K562 (cell line): ENCODE data around the gene FBXO17. TPM values are rescaled to one million over a fixed set of nuclear protein-coding genes. Genes with fewer than 3 reads are reported as not detected.

Source experiments
- BACH1 ChIP-seq: fragments of 200-800 bp; sonication (Bioruptor generic); IDR thresholded peaks from 2 replicates; pipeline ENCODE4 v1.6.1; 2016; ENCODE audit warnings: missing genetic modification characterization, missing compliant biosample characterization
- CBX5 ChIP-seq: IDR thresholded peaks from 2 replicates; pipeline ENCODE4 v1.6.1; 2014; ENCODE audit warnings: low read depth, borderline replicate concordance
- ELK3 ChIP-seq: fragments of 450-650 bp; formaldehyde crosslinking; IDR thresholded peaks from 2 replicates; pipeline ENCODE4 v1.4.0; 2020; ENCODE audit warnings: mild to moderate bottlenecking
- EZH2 ChIP-seq: IDR thresholded peaks from 2 replicates; pipeline ENCODE4 v1.6.1; 2012; ENCODE audit warnings: low read depth, mild to moderate bottlenecking, inconsistent platforms, low read length, borderline replicate concordance
- GABPA ChIP-seq: fragments of 200-800 bp; sonication (Bioruptor generic); conservative IDR thresholded peaks from 2 replicates; pipeline ENCODE4 v1.6.1; 2016; ENCODE audit warnings: low read depth, missing genetic modification characterization, missing compliant biosample characterization
- MBD1 ChIP-seq: fragments of 250-450 bp; sonication (Bioruptor Pico); IDR thresholded peaks from 2 replicates; pipeline ENCODE4 v1.8.0; 2022; ENCODE audit warnings: inconsistent platforms
- MTA3 ChIP-seq: fragments of 450-650 bp; formaldehyde crosslinking; IDR thresholded peaks from 2 replicates; pipeline ENCODE4 v1.6.1; 2017; ENCODE audit warnings: mild to moderate bottlenecking, borderline replicate concordance
- NR2C2 ChIP-seq, 2 experiments: fragments of 200-800 bp in 1 of 2; sonication (Bioruptor generic) in 1 of 2; sonication (generic) in 1 of 2; formaldehyde crosslinking in 1 of 2; IDR thresholded peaks; 2 replicates each; pipeline versions ENCODE4 v1.6.1 to v1.8.0; 2016 to 2022; ENCODE audit warnings: mild to moderate bottlenecking in 1 of 2, missing compliant biosample characterization in 1 of 2, missing genetic modification characterization in 1 of 2, missing genetic modification reagents in 1 of 2
- PHTF2 ChIP-seq: fragments of 250-450 bp; sonication (Bioruptor Pico); IDR thresholded peaks from 2 replicates; pipeline ENCODE4 v1.5.0; 2021; ENCODE audit warnings: mild to moderate bottlenecking
- RB1 ChIP-seq: fragments of 450-650 bp; IDR thresholded peaks from 2 replicates; pipeline ENCODE4 v1.6.1; 2017; ENCODE audit warnings: low read depth, mild to moderate bottlenecking
- RHOXF2B ChIP-seq: fragments of 250-450 bp; sonication (Bioruptor Pico); conservative IDR thresholded peaks from 2 replicates; pipeline ENCODE4 v1.5.1; 2021
- SRSF3 ChIP-seq: fragments of 200-400 bp; formaldehyde crosslinking; IDR thresholded peaks from 2 replicates; pipeline ENCODE4 v1.6.1; 2016; ENCODE audit warnings: mild to moderate bottlenecking, low read length, moderate library complexity; ENCODE audit not compliant: insufficient read depth
- TAF1 ChIP-seq: IDR thresholded peaks from 2 replicates; pipeline ENCODE4 v1.6.1; 2011; ENCODE audit warnings: mild to moderate bottlenecking, low read length, moderate library complexity; ENCODE audit not compliant: insufficient read depth, control insufficient read depth, severe bottlenecking; ENCODE audit errors: extremely low read depth
- ZC3H11A ChIP-seq: IDR thresholded peaks from 2 replicates; pipeline ENCODE4 v1.6.1; 2012; ENCODE audit warnings: low read depth, low read length, improper control_type of control experiment
- ZNF134 ChIP-seq: fragments of 250-450 bp; sonication (Bioruptor Pico); conservative IDR thresholded peaks from 2 replicates; pipeline ENCODE4 v1.4.0; 2020
- ZNF316 ChIP-seq: fragments of 450-650 bp; IDR thresholded peaks from 2 replicates; pipeline ENCODE4 v1.6.1; 2016
- ZNF551 ChIP-seq: fragments of 250-450 bp; sonication (Bioruptor Pico); IDR thresholded peaks from 2 replicates; pipeline ENCODE4 v1.5.0; 2021; ENCODE audit warnings: mild to moderate bottlenecking, moderate library complexity
- ZNF696 ChIP-seq: fragments of 250-450 bp; sonication (Bioruptor Pico); conservative IDR thresholded peaks from 2 replicates; pipeline ENCODE4 v1.4.0; 2020; ENCODE audit warnings: mild to moderate bottlenecking, moderate library complexity
- ZNF699 ChIP-seq: fragments of 250-450 bp; sonication (Bioruptor Pico); IDR thresholded peaks from 2 replicates; pipeline ENCODE4 v1.8.0; 2021; ENCODE audit warnings: mild to moderate bottlenecking, moderate library complexity; ENCODE audit not compliant: insufficient replicate concordance
- ZNF764 ChIP-seq: fragments of 250-450 bp; sonication (Bioruptor Pico); IDR thresholded peaks from 2 replicates; pipeline ENCODE4 v1.4.0; 2020; ENCODE audit warnings: low read depth, mild to moderate bottlenecking, moderate library complexity
- polyA plus RNA-seq, 8 experiments: library from polyadenylated mRNA; depleted of rRNA in 4 of 8; stranded (reverse) in 5 of 8; unstranded in 3 of 8; fragments of >200 nt; fragmentation: Nextera tagmentation in 2 of 8; fragmentation: Illumina TruSeq in 1 of 8; extraction: Ambion mirVana in 2 of 8; extraction: Trizol in 1 of 8; gene quantifications; 2 replicates each; pipeline versions ENCODE4 v1.2.1 to v1.2.3, GENCODE V29; 2011 to 2014; ENCODE audit warnings: inconsistent platforms in 1 of 8, missing spikeins in 1 of 8
- total RNA-seq, 7 experiments: library from RNA; depleted of rRNA in 6 of 7; stranded (reverse); fragments of >200 nt in 6 of 7; fragmentation: Illumina TruSeq in 2 of 7; extraction: Trizol in 2 of 7; gene quantifications; 2 replicates each; pipeline versions ENCODE4 v1.2.1 to v1.2.3, GENCODE V29; 2011 to 2021; ENCODE audit warnings: low replicate concordance in 1 of 7
- TF ChIP-seq, protein P1 (sequence below): fragments of 250-450 bp; sonication (Bioruptor Pico); IDR thresholded peaks from 2 replicates; pipeline ENCODE4 v1.4.0; 2020
- TF ChIP-seq, protein P2 (sequence below), 2 experiments: fragments of 450-650 bp in 1 of 2; IDR thresholded peaks; 2 replicates each; pipeline ENCODE4 v1.6.1; 2011 to 2017; ENCODE audit warnings: low read depth in 2 of 2, antibody characterized with exemption in 1 of 2, borderline replicate concordance in 1 of 2, low read length in 1 of 2, mild to moderate bottlenecking in 1 of 2, mixed read lengths in 1 of 2; ENCODE audit not compliant: control insufficient read depth in 1 of 2

FBXO17 gene
- total and polyA plus RNA-seq, 9 of the 15 experiments (the other 6 are each of a cell fraction or from before 2014, with no cell fraction given): 4.1 to 27.1 (median 19.0) TPM

GRCh38 chr19:38975214-38975860 lies at the start of gene FBXO17 (continued):
- TF ChIP-seq ZNF551 (CRISPR knock-in tag) (no peak), RB1 (peak; percentile 62; the same call in 1 of the 2 replicates), ELK3 (CRISPR knock-in tag) (no peak), ZNF696 (CRISPR knock-in tag) (no peak), ZNF699 (no peak), MBD1 (CRISPR knock-in tag) (no peak), MTA3 (no peak; the same call in 1 of the 2 replicates), ZC3H11A (no peak), BACH1 (tag) (no peak), NR2C2 (CRISPR knock-in tag; IDR thresholded peaks at IDR 0.05) (no peak), NR2C2 (tag; IDR thresholded peaks at IDR 0.05) (peak; percentile 56), ZNF134 (no peak), PHTF2 (CRISPR knock-in tag) (no peak), GABPA (tag) (no peak), RHOXF2B (no peak), ZNF316 (no peak), ZNF764 (no peak), SRSF3 (no peak), EZH2 (no peak), TAF1 (no peak), CBX5 (no peak)
- TF ChIP-seq, protein P1, sequence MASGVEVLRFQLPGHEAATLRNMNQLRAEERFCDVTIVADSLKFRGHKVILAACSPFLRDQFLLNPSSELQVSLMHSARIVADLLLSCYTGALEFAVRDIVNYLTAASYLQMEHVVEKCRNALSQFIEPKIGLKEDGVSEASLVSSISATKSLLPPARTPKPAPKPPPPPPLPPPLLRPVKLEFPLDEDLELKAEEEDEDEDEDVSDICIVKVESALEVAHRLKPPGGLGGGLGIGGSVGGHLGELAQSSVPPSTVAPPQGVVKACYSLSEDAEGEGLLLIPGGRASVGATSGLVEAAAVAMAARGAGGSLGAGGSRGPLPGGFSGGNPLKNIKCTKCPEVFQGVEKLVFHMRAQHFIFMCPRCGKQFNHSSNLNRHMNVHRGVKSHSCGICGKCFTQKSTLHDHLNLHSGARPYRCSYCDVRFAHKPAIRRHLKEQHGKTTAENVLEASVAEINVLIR: no peak
- TF ChIP-seq, protein P2, sequence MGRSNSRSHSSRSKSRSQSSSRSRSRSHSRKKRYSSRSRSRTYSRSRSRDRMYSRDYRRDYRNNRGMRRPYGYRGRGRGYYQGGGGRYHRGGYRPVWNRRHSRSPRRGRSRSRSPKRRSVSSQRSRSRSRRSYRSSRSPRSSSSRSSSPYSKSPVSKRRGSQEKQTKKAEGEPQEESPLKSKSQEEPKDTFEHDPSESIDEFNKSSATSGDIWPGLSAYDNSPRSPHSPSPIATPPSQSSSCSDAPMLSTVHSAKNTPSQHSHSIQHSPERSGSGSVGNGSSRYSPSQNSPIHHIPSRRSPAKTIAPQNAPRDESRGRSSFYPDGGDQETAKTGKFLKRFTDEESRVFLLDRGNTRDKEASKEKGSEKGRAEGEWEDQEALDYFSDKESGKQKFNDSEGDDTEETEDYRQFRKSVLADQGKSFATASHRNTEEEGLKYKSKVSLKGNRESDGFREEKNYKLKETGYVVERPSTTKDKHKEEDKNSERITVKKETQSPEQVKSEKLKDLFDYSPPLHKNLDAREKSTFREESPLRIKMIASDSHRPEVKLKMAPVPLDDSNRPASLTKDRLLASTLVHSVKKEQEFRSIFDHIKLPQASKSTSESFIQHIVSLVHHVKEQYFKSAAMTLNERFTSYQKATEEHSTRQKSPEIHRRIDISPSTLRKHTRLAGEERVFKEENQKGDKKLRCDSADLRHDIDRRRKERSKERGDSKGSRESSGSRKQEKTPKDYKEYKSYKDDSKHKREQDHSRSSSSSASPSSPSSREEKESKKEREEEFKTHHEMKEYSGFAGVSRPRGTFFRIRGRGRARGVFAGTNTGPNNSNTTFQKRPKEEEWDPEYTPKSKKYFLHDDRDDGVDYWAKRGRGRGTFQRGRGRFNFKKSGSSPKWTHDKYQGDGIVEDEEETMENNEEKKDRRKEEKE (IDR thresholded peaks at IDR 0.05; ENCODE audit: borderline replicate concordance in 1 of 2, control insufficient read depth in 1 of 2, low read depth in 2 of 2, low read length in 1 of 2): no peak
